Measurements from ENCODE around the gene ATP1A4. TPM values are rescaled to one million over a fixed set of nuclear protein-coding genes. Genes with fewer than 3 reads are reported as not detected.

The ATP1A4 gene
- total and polyA plus RNA-seq, 10 of the 15 experiments (the other 5 are each of a cell fraction or from before 2014, with no cell fraction given), result 0.31 to 1.0 (median 0.54) TPM

DNA sequence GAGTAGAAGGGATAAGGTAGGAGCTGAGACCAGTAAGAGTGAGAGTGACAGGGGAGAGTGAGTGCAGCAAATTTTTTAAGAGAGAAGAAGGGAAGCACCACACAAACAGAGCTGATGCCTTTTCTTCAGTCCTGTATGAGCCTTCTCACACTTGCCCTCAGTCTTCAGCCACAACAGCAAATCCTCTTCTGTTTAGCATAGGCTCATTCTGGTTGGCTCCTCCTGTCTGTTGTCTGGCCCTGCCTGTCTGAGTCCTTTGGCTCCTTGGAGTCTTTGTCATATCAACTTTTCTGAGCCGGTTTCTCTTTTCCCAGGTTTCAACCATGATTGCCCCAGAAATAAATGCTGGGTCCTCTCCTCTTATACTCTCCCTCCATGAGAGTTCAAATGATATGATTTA lies 26.3 kb downstream of the ATP1A4 start:
- Histone ChIP-seq H3K4me1 (ENCODE audit: control insufficient read depth, insufficient read depth, low read length) (no peaks in the 10 kb centered on the region), H3K4me3 (no peak overlapping the region), H4K20me1 (ENCODE audit: control insufficient read depth, insufficient read depth) (no peaks in the 10 kb centered on the region), H3K4me2 (ENCODE audit: control insufficient read depth, insufficient read depth) (no peak overlapping the region), H2AFZ (ENCODE audit: control insufficient read depth, low read depth, low read length) (no peak overlapping the region; the same call in 1 of the 2 replicates), H3K27me3 (replicated peaks in 1 of 2; ENCODE audit: control insufficient read depth in 2 of 2, insufficient read depth in 2 of 2, low read length in 1 of 2) (no peaks in the 10 kb centered on the region; a peak in 2 of 4 replicates), H3K36me3 (ENCODE audit: control insufficient read depth in 2 of 2, insufficient read depth in 2 of 2, low read length in 1 of 2) (no peaks in the 10 kb centered on the region), H3K27ac (ENCODE audit: control insufficient read depth, insufficient read depth) (no peak overlapping the region), H3K9me3 (replicated peaks; ENCODE audit: control insufficient read depth, insufficient read depth, low read length) (no peaks in the 10 kb centered on the region), H3K9ac (ENCODE audit: control insufficient read depth, insufficient read depth, low read length) (no peak overlapping the region), H3K79me2 (ENCODE audit: control insufficient read depth, insufficient read depth, low read length) (no peaks in the 10 kb centered on the region)
- DNase-seq (ENCODE audit: low read depth, low spot score) (no peak), ATAC-seq (peak; percentile 21; the same call in 2 of the 3 replicates), FAIRE-seq (no peak)
- in situ Hi-C loops (cut with MboI), result no loop called here
- ChIA-PET POLR2A (no interaction called here), CTCF (interaction anchor here (0.8 to 1.1 kb wide), 3 partner anchors 14 to 100 kb away, joined by 3 to 6 read pairs (median 5); no protein-coding TSS in a partner anchor), SMC1A (ENCODE audit: uncharacterized antibody, unreplicated experiment) (interaction anchor here (1.1 to 2.3 kb wide), 3 partner anchors 13 to 76 kb away, joined by 3 to 7 read pairs (median 4); partner anchors contain the start of gene CASQ1), RAD21 (ENCODE audit: unreplicated experiment) (interaction anchor here (0.9 to 1.7 kb wide), 2 partner anchors 8 to 15 kb away, joined by 3 to 4 read pairs; no protein-coding TSS in a partner anchor)
- BruUV-seq (replicated peaks), result no TSS peak
- WGBS (ENCODE audit: insufficient coverage, insufficient replicate concordance, low lambda C conversion rate, missing lambda C conversion rate), result 100% methylated on average over 1 of the region's 1 CpG
- intact Hi-C loops (cut with micrococcal nuclease; ENCODE audit: unreplicated experiment), result no loop called here
- TF ChIP-seq NRF1 (conservative IDR thresholded peaks at IDR 0.05; ENCODE audit: low read depth, low read length) (no peak), MYC (IDR thresholded peaks at IDR 0.05; ENCODE audit: insufficient read depth, insufficient read length, insufficient replicate concordance, low read length, severe bottlenecking) (no peak), NR2C2 (IDR thresholded peaks at IDR 0.05; ENCODE audit: borderline replicate concordance, control insufficient read depth, insufficient read length, low read depth) (no peak)
- TF ChIP-seq, protein P1, sequence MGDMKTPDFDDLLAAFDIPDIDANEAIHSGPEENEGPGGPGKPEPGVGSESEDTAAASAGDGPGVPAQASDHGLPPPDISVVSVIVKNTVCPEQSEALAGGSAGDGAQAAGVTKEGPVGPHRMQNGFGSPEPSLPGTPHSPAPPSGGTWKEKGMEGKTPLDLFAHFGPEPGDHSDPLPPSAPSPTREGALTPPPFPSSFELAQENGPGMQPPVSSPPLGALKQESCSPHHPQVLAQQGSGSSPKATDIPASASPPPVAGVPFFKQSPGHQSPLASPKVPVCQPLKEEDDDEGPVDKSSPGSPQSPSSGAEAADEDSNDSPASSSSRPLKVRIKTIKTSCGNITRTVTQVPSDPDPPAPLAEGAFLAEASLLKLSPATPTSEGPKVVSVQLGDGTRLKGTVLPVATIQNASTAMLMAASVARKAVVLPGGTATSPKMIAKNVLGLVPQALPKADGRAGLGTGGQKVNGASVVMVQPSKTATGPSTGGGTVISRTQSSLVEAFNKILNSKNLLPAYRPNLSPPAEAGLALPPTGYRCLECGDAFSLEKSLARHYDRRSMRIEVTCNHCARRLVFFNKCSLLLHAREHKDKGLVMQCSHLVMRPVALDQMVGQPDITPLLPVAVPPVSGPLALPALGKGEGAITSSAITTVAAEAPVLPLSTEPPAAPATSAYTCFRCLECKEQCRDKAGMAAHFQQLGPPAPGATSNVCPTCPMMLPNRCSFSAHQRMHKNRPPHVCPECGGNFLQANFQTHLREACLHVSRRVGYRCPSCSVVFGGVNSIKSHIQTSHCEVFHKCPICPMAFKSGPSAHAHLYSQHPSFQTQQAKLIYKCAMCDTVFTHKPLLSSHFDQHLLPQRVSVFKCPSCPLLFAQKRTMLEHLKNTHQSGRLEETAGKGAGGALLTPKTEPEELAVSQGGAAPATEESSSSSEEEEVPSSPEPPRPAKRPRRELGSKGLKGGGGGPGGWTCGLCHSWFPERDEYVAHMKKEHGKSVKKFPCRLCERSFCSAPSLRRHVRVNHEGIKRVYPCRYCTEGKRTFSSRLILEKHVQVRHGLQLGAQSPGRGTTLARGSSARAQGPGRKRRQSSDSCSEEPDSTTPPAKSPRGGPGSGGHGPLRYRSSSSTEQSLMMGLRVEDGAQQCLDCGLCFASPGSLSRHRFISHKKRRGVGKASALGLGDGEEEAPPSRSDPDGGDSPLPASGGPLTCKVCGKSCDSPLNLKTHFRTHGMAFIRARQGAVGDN (IDR thresholded peaks at IDR 0.05), result no peak
- TF ChIP-seq, protein P2, sequence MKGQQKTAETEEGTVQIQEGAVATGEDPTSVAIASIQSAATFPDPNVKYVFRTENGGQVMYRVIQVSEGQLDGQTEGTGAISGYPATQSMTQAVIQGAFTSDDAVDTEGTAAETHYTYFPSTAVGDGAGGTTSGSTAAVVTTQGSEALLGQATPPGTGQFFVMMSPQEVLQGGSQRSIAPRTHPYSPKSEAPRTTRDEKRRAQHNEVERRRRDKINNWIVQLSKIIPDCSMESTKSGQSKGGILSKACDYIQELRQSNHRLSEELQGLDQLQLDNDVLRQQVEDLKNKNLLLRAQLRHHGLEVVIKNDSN (IDR thresholded peaks at IDR 0.05; ENCODE audit: borderline replicate concordance, extremely low read length, insufficient read depth, low read depth, low read length), result no peak
